HepG2 (cell line): ENCODE measurements around the gene ADRM1. TPM values are rescaled to one million over a fixed set of nuclear protein-coding genes. Genes with fewer than 3 reads are reported as not detected.

Experiments used
- ARNT ChIP-seq: fragments of 450-650 bp; IDR thresholded peaks from 2 replicates; pipeline ENCODE4 v1.6.1; 2017
- ARNTL ChIP-seq: sonication (generic); formaldehyde crosslinking; IDR thresholded peaks from 2 replicates; pipeline ENCODE4 v1.4.0; 2020; ENCODE audit warnings: mild to moderate bottlenecking, missing genetic modification reagents
- KLF9 ChIP-seq: IDR thresholded peaks from 2 replicates; pipeline ENCODE4 v1.6.1; 2016; ENCODE audit warnings: low read depth
- MIER3 ChIP-seq: IDR thresholded peaks from 2 replicates; pipeline ENCODE4 v1.6.1; 2016; ENCODE audit warnings: missing compliant biosample characterization, borderline replicate concordance
- RFX3 ChIP-seq: IDR thresholded peaks from 2 replicates; pipeline ENCODE4 v1.6.1; 2016; ENCODE audit warnings: missing biosample characterization, missing genetic modification reagents
- SP4 ChIP-seq: sonication (generic); formaldehyde crosslinking; IDR thresholded peaks from 2 replicates; pipeline ENCODE4 v1.8.1; 2023; ENCODE audit warnings: mild to moderate bottlenecking, missing genetic modification reagents
- TMF1 ChIP-seq: sonication (generic); formaldehyde crosslinking; IDR thresholded peaks from 2 replicates; pipeline ENCODE4 v1.8.1; 2022; ENCODE audit warnings: low read depth, missing genetic modification reagents
- ZFX ChIP-seq: sonication (generic); formaldehyde crosslinking; IDR thresholded peaks from 2 replicates; pipeline ENCODE4 v1.4.0; 2020; ENCODE audit warnings: mild to moderate bottlenecking, low read depth, missing genetic modification reagents, moderate library complexity
- ZKSCAN5 ChIP-seq: sonication (generic); formaldehyde crosslinking; IDR thresholded peaks from 2 replicates; pipeline ENCODE4 v1.5.1; 2020; ENCODE audit warnings: mild to moderate bottlenecking, missing genetic modification reagents
- ZNF138 ChIP-seq: sonication (generic); formaldehyde crosslinking; IDR thresholded peaks from 2 replicates; pipeline ENCODE4 v1.5.0; 2020; ENCODE audit warnings: mild to moderate bottlenecking, low read depth, missing genetic modification reagents
- ZNF556 ChIP-seq: sonication (generic); formaldehyde crosslinking; IDR thresholded peaks from 2 replicates; pipeline ENCODE4 v1.4.0; 2020; ENCODE audit warnings: mild to moderate bottlenecking, missing genetic modification reagents, borderline replicate concordance
- ZNF713 ChIP-seq: sonication (generic); formaldehyde crosslinking; IDR thresholded peaks from 2 replicates; pipeline ENCODE4 v1.4.0; 2020; ENCODE audit warnings: mild to moderate bottlenecking, missing genetic modification reagents
- ZNF788 ChIP-seq: sonication (generic); formaldehyde crosslinking; IDR thresholded peaks from 2 replicates; pipeline ENCODE4 v1.5.0; 2020; ENCODE audit warnings: mild to moderate bottlenecking, missing genetic modification reagents, borderline replicate concordance
- ZNF850 ChIP-seq: sonication (generic); formaldehyde crosslinking; conservative IDR thresholded peaks from 2 replicates; pipeline ENCODE4 v1.9.0; 2021; ENCODE audit warnings: mild to moderate bottlenecking, missing genetic modification reagents
- ZSCAN25 ChIP-seq: sonication (generic); formaldehyde crosslinking; IDR thresholded peaks from 2 replicates; pipeline ENCODE4 v1.8.0; 2022; ENCODE audit warnings: mild to moderate bottlenecking, missing genetic modification reagents
- polyA plus RNA-seq, 8 experiments: library from polyadenylated mRNA; depleted of rRNA in 3 of 8; stranded (reverse) in 7 of 8; unstranded in 1 of 8; fragments of >200 nt; fragmentation: Illumina TruSeq in 4 of 8; extraction: Trizol in 4 of 8; gene quantifications; 2 replicates each; pipeline versions ENCODE4 v1.2.1 to v1.2.3, GENCODE V29; 2011 to 2016; ENCODE audit warnings: low read depth in 4 of 8, missing spikeins in 1 of 8, mixed read lengths in 1 of 8; ENCODE audit not compliant: insufficient read depth in 1 of 8
- total RNA-seq, 5 experiments: library from RNA; depleted of rRNA; stranded (reverse); fragments of >200 nt; fragmentation: Illumina TruSeq; extraction: Trizol; gene quantifications; 2 replicates each; pipeline ENCODE4 v1.2.3, GENCODE V29; 2016; ENCODE audit warnings: low read depth in 1 of 5
- TF ChIP-seq, protein P1 (sequence below): sonication (generic); formaldehyde crosslinking; IDR thresholded peaks from 2 replicates; pipeline ENCODE4 v1.4.0; 2020; ENCODE audit warnings: mild to moderate bottlenecking, missing genetic modification reagents
- TF ChIP-seq, protein P2 (sequence below): sonication (generic); formaldehyde crosslinking; IDR thresholded peaks from 2 replicates; pipeline ENCODE4 v1.4.0; 2020; ENCODE audit warnings: missing genetic modification reagents, borderline replicate concordance
- TF ChIP-seq, protein P3 (sequence below): sonication (generic); formaldehyde crosslinking; IDR thresholded peaks from 2 replicates; pipeline ENCODE4 v1.9.0; 2022; ENCODE audit warnings: missing genetic modification reagents, mild to moderate bottlenecking, borderline replicate concordance

Gene ADRM1
- total and polyA plus RNA-seq, 2 of the 13 experiments (the other 11 are each of a cell fraction or from before 2014, with no cell fraction given) = 92.9 to 154 TPM

DNA sequence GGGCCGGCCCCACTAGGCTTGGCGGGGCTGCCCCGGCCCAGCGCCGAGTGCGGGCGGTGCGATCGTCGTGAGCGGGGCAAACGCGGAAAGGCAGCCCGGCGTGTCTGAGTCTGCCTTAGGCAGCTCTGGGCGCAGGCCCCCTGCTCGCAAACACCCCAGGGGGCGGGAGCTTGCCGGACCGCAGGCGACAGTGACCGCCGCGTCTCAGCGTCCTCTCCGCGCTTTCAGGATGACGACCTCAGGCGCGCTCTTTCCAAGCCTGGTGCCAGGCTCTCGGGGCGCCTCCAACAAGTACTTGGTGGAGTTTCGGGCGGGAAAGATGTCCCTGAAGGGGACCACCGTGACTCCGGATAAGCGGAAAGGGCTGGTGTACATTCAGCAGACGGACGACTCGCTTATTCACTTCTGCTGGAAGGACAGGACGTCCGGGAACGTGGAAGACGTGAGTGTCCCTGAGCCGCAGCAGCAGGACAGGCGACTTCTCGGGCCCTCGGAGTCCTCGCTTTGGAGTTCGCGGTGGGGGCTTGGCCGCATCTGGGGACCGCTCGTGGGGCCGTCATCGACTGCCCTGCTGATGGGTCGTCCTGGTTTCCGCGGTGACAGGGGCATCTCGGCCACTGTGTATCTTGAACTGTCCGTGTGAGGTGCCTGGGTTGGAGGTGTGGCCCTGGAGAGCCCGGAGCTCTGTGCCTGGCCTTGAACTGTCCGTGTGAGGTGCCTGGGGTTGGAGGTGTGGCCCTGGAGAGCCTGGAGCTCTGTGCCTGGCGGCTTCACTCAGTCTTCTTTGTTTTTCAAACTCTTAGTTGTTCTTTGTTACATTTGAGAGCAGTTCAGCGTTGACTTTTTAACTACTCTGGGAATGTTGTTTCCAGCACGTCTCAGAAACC, 786 bp downstream of the ADRM1 start (continued):
- TF ChIP-seq, protein P1, sequence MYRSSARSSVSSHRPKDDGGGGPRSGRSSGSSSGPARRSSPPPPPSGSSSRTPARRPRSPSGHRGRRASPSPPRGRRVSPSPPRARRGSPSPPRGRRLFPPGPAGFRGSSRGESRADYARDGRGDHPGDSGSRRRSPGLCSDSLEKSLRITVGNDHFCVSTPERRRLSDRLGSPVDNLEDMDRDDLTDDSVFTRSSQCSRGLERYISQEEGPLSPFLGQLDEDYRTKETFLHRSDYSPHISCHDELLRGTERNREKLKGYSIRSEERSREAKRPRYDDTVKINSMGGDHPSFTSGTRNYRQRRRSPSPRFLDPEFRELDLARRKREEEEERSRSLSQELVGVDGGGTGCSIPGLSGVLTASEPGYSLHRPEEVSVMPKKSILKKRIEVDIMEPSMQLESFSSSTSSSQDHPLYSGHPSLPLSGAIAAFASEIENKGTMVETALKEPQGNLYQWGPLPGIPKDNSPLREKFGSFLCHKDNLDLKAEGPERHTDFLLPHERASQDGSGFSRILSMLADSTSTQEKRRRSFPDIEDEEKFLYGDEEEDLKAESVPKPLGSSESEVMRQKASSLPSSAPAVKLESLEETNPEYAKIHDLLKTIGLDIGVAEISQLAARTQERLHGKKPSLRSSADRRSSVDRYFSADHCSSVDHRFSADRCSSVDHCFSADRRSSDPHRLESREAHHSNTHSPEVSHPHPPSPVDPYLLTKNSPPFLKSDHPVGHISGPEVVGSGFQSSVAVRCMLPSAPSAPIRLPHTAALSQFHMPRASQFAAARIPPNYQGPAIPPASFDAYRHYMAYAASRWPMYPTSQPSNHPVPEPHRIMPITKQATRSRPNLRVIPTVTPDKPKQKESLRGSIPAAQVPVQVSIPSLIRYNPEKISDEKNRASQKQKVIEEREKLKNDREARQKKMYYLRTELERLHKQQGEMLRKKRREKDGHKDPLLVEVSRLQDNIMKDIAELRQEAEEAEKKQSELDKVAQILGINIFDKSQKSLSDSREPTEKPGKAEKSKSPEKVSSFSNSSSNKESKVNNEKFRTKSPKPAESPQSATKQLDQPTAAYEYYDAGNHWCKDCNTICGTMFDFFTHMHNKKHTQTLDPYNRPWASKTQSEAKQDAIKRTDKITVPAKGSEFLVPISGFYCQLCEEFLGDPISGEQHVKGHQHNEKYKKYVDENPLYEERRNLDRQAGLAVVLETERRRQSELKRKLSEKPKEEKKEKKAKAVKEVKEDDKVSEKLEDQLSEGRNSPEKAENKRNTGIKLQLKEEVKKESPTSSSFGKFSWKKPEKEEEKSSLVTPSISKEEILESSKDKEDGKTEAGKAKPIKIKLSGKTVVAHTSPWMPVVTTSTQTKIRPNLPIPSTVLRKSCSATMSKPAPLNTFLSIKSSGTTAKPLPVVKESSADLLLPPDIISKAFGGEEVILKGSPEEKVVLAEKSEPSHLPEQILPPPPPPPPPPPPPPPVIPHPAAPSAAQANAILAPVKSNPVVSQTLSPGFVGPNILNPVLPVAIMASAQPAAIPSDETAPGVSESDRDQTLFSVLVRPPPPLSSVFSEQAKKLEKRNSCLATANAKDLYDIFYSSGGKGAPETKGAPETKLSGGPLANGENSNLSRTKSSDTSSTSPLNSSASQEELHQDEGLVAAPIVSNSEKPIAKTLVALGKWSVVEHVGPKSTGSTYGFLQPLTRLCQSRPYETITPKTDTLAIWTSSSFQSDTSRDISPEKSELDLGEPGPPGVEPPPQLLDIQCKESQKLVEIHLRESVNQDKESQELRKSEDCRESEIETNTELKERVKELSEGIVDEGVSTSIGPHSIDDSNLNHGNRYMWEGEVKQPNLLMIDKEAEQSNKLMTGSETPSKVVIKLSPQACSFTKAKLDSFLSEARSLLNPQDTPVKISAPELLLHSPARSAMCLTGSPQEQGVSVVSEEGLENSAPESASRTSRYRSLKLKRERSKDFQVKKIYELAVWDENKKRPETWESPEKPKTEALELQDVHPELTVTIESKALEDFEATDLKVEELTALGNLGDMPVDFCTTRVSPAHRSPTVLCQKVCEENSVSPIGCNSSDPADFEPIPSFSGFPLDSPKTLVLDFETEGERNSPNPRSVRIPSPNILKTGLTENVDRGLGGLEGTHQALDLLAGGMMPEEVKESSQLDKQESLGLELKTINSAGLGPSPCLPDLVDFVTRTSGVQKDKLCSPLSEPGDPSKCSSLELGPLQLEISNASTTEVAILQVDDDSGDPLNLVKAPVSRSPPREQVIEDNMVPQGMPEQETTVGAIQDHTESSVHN (CRISPR knock-in tag) = no peak; the same call in 1 of the 2 replicates
- TF ChIP-seq ZKSCAN5 (CRISPR knock-in tag) (no peak), ZNF850 (CRISPR knock-in tag) (no peak), ZNF788 (CRISPR knock-in tag) (peak; percentile 79), ZFX (CRISPR knock-in tag) (peak; percentile 33; the same call in 1 of the 2 replicates), SP4 (CRISPR knock-in tag) (0 out of 2 replicates have a peak, but pooled peaks have one; percentile 58), ARNT (no peak), ARNTL (CRISPR knock-in tag) (no peak; the same call in 1 of the 2 replicates), MIER3 (CRISPR knock-in tag) (no peak), KLF9 (CRISPR knock-in tag) (peak; percentile 73; the same call in 1 of the 2 replicates), TMF1 (CRISPR knock-in tag) (peak; percentile 59; the same call in 1 of the 2 replicates), RFX3 (CRISPR knock-in tag) (peak; percentile 12; the same call in 1 of the 2 replicates), ZSCAN25 (peak; percentile 82), ZNF713 (CRISPR knock-in tag) (peak; percentile 70; the same call in 1 of the 2 replicates), ZNF556 (CRISPR knock-in tag) (peak; percentile 81; the same call in 1 of the 2 replicates), ZNF138 (CRISPR knock-in tag) (peak; percentile 77)
- TF ChIP-seq, protein P2, sequence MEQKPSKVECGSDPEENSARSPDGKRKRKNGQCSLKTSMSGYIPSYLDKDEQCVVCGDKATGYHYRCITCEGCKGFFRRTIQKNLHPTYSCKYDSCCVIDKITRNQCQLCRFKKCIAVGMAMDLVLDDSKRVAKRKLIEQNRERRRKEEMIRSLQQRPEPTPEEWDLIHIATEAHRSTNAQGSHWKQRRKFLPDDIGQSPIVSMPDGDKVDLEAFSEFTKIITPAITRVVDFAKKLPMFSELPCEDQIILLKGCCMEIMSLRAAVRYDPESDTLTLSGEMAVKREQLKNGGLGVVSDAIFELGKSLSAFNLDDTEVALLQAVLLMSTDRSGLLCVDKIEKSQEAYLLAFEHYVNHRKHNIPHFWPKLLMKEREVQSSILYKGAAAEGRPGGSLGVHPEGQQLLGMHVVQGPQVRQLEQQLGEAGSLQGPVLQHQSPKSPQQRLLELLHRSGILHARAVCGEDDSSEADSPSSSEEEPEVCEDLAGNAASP (CRISPR knock-in tag) = peak; percentile 65; the same call in 1 of the 2 replicates
- TF ChIP-seq, protein P3, sequence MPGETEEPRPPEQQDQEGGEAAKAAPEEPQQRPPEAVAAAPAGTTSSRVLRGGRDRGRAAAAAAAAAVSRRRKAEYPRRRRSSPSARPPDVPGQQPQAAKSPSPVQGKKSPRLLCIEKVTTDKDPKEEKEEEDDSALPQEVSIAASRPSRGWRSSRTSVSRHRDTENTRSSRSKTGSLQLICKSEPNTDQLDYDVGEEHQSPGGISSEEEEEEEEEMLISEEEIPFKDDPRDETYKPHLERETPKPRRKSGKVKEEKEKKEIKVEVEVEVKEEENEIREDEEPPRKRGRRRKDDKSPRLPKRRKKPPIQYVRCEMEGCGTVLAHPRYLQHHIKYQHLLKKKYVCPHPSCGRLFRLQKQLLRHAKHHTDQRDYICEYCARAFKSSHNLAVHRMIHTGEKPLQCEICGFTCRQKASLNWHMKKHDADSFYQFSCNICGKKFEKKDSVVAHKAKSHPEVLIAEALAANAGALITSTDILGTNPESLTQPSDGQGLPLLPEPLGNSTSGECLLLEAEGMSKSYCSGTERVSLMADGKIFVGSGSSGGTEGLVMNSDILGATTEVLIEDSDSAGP (CRISPR knock-in tag) = 0 out of 2 replicates have a peak, but pooled peaks have one; percentile 52
